GM18502 (cell line): ENCODE measurements around the gene SLC22A23.

Experiments
- ATAC-seq: cut with Tn5 transposase; IDR thresholded peaks from one replicate; pipeline ENCODE4 v1.9.1; 2021; ENCODE audit warnings: mild to moderate bottlenecking; ENCODE audit not compliant: unreplicated experiment, poor library complexity

SLC22A23 gene

GRCh38 chr6:3281631-3282475 lies 175.0 kb downstream of the SLC22A23 start:
- no peak for ATAC-seq

- no peak for ATAC-seq
Observed at GRCh38 chr6:3280866-3281465, 175.9 kb downstream of the SLC22A23 start.

- ATAC-seq: no peak
Observed at GRCh38 chr6:3280091-3280490, 176.8 kb downstream of the SLC22A23 start.

GRCh38 chr6:3278691-3279090 lies 178.2 kb downstream of the SLC22A23 start:
- ATAC-seq: no peak

GRCh38 chr6:3277851-3278416 lies 178.9 kb downstream of the SLC22A23 start:
- ATAC-seq: no peak

GRCh38 chr6:3277251-3277650 lies 179.6 kb downstream of the SLC22A23 start:
- no peak for ATAC-seq

- ATAC-seq: no peak
Observed at GRCh38 chr6:3276174-3277167, 180.4 kb downstream of the SLC22A23 start.

- ATAC-seq: no peak
Observed at GRCh38 chr6:3273707-3274521, 182.9 kb downstream of the SLC22A23 start.

GRCh38 chr6:3272911-3273547 lies 183.8 kb downstream of the SLC22A23 start:
- no peak for ATAC-seq

- no peak for ATAC-seq
Observed at GRCh38 chr6:3271756-3272155, 185.1 kb downstream of the SLC22A23 start.

GRCh38 chr6:3270258-3270657 lies 186.6 kb downstream of the SLC22A23 start:
- ATAC-seq: no peak

- ATAC-seq: no peak
Observed at GRCh38 chr6:3269281-3269975, 187.4 kb downstream of the SLC22A23 start.

- no peak for ATAC-seq
Observed at GRCh38 chr6:3268680-3269079, 188.2 kb downstream of the SLC22A23 start.

GRCh38 chr6:3267162-3267561 lies 189.7 kb downstream of the SLC22A23 start:
- ATAC-seq: no peak

- no peak for ATAC-seq
Observed at GRCh38 chr6:3266170-3266569, 190.7 kb downstream of the SLC22A23 start.

- no peak for ATAC-seq
Observed at GRCh38 chr6:3265671-3266070, 191.2 kb downstream of the SLC22A23 start.

GRCh38 chr6:3264356-3264755 lies 192.5 kb downstream of the SLC22A23 start:
- no peak for ATAC-seq

- no peak for ATAC-seq
Observed at GRCh38 chr6:3263096-3263495, 193.8 kb downstream of the SLC22A23 start.
